Neural cell (in vitro differentiated cells): ENCODE results near the gene SPATA13.

Experiments
- CTCF ChIP-seq: fragments of 450-650 bp; IDR thresholded peaks from 2 replicates; pipeline ENCODE4 v1.5.1; 2014; ENCODE audit warnings: antibody characterized with exemption, mild to moderate bottlenecking, moderate library complexity; ENCODE audit not compliant: poor library complexity, severe bottlenecking
- EP300 ChIP-seq: fragments of 450-650 bp; conservative IDR thresholded peaks from 2 replicates; pipeline ENCODE4 v1.6.1; 2014; ENCODE audit warnings: antibody characterized with exemption, mild to moderate bottlenecking, moderate library complexity; ENCODE audit not compliant: poor library complexity, severe bottlenecking
- EZH2 ChIP-seq: fragments of 200-600, 300-800 bp; shearing (Covaris generic), sonication (generic); IDR thresholded peaks from 2 replicates; pipeline ENCODE4 v1.6.1; 2014; ENCODE audit warnings: antibody characterized with exemption, low read length, borderline replicate concordance, mild to moderate bottlenecking; ENCODE audit not compliant: insufficient read depth, poor library complexity, severe bottlenecking
- POLR2AphosphoS5 ChIP-seq: IDR thresholded peaks from 2 replicates; pipeline ENCODE4 v1.6.1; 2012
- SMC3 ChIP-seq: fragments of 450-650 bp; conservative IDR thresholded peaks from 2 replicates; pipeline ENCODE4 v1.6.1; 2014; ENCODE audit warnings: antibody characterized with exemption, mild to moderate bottlenecking, moderate library complexity; ENCODE audit not compliant: poor library complexity

GRCh38 chr13:24160458-24161009 is at the start of gene SPATA13:
- TF ChIP-seq CTCF, result no peak
- peak; percentile 85 for TF ChIP-seq POLR2AphosphoS5
- TF ChIP-seq SMC3, result no peak
- no peak for TF ChIP-seq EZH2
- no peak for TF ChIP-seq EP300
